ENCODE results near the gene PPP1R9B.

- no peak for TF ChIP-seq POLR2A (IDR thresholded peaks at IDR 0.05; ENCODE audit: low read length)
- no peak for TF ChIP-seq GATA1 (IDR thresholded peaks at IDR 0.05; ENCODE audit: low read depth, low read length)
Measured at GRCh38 chr17:50163843-50164696, 13.6 kb upstream of the PPP1R9B start.

Data from erythroblast (primary cell).